GM04503 (cell line): ENCODE measurements around the gene DGCR8.
A peak's percentile ranks its signal among the peaks of the same experiment; 100 is the strongest.
"Not testable (repeated sequence)": the region's sequence is repeated elsewhere in the genome, so short reads cannot be mapped to it uniquely, and the experiment has no call there.

Experiments used
- DNase-seq: peaks from one replicate; pipeline ENCODE4 v3.0.0-alpha.2; 2012; ENCODE audit warnings: low read depth

The DGCR8 gene

DNA sequence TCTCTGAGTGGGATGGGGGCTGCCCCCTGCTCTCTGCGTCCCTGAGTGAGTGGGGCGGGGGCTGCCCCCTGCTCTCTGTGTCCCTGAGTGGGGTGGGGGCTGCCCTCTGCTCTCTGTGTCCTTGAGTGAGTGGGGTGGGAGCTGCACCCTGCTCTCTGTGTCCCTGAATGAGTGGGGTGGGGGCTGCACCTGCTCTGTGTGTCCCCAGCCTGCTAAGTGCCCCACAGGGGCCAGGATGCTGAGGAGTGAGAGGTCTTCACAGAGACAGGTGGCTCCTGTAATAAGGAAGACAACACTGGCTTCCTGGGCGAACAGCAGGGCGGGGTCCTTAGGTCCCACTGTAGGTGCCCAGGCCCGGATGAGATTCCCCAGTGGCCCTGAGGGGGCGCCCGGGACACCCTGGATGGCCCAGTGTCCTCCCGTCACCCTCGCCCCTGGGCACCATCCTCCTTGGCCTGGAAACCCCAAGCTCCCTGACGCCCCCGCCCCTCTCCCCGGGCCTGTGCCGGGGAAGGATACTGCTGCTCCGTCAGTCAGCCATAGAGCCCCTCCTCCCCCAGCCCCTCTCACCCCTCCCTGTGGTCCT lies 74.7 kb downstream of the DGCR8 start:
- DNase-seq, result no peak

DNA sequence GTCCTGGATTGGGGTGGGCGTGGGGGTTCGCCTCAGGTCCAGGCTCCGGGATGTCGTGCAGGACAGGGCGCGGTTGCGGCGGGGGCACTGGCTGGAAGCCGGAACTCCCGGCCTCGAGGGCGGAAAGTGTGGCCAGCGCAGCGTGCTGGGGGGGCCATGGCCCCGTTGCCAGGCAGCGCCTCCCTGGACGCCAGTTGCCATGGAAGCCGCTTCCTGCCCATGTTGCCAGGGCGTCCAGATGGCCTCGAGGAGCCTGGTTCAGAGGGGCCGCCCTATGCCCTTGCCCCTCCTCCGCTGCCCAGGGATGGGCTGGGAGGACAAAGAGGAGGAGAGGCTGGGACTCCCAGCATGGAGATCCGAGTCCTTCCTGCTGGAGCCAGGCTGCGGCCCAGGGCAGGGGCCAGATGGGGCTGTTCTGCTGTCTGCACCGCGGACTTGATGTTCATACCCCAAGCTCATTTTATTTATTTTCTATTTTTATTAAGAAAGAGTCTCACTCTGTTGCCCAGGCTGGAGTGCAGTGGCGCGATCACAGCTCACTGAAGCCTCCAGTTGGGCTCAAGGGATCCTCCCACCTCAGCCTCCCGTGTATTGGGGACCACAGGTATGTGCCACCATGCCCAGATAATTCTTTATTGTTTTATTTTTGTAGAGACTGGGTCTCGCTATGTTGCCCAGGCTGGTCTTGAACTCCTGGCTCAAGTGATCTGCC lies 75.4 kb downstream of the DGCR8 start:
- peak; percentile 35 for DNase-seq

DNA sequence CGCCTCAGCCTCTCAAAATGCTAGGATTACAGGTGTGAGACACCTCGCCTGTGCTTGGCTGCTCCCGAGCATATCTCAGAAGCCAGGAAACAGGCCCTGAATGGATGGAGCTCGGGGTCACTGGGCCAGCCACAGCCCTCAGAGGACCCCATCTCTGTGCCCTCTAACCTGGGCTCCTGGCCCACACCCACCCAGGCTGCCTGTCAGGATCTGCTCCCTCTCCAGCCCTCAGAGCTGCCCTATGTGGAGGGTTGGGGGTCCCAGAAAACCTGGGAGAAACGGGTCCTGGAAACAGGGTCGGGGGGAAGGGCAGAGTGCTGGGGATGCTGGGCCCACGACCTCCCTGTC lies 76.0 kb downstream of the DGCR8 start:
- no peak for DNase-seq

DNA sequence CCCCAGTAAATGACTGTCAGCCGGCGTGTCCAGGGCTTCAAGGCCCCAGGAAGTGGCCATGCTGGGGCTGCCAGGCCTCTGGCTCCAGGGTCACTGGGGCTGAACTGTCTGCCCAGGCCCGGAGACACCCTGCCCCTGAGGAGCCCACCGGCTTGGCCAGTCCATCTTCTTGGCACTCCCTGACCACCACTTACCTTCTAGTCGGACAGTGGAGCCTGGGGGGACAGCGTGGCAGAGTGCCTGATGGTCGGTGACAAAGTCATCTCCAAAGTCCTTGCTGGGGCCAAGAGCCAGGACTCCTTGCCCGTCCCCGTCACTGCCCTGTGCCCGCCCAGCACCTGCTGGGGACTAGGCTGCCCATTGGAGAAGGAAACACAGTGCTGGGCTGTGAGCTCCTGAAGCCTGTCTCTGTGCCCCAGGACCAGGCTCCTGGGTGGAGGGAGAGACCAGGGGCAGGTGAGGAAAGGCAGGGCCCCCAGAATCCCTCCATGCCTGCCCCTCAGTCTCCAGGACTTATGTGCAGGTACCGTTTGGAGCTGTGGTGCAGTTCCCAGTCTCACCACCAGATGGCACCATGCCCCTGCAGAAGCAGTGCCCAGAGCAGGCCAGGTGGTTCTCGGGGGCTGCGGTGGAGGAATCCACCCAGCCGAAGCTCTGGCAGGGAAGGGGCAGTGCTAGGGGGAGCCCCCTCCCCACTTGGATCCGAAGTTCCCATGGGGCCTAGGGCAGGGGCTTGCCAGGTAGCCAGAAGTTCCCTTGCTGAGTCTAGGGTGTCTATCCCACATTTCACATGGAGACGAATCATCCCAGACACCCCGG lies 76.8 kb downstream of the DGCR8 start:
- DNase-seq, result no peak

DNA sequence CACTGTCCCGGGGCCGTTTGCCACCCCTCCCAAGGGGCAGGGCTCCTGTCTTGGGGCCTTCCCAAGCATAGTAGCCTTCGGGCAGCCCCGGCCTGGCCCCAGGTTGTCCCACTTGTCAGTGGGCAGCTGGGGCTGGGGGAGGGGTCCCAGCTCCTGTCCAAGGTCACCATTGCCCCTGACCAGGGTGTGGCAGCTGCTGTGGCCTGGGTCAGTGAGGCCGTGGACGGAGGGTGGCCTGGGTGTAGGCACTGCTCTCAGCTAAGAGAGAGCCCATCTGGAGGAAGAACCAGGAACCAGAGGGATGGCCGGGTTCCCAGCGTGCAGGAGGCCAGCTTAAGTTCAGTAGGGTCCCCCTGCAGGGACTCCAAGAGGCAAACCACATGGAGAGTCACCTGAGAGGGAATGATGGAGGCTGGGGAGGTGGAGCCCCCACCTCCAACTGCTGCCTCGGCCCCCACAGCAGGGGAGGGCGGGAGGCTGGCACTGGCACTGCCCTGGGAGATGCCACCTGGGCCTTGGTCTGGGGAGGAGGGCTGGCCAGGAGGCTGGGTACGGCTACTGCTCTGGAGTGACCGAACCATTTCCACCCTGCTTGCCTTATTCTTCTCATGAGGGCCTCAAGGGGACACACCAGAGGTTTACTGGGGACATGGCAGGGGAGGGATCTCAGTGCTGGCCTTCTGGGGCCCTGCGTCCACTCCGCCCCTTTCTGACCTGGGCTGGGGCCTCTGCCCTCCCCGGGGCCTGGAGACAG lies 77.6 kb downstream of the DGCR8 start:
- DNase-seq, result no peak

DNA sequence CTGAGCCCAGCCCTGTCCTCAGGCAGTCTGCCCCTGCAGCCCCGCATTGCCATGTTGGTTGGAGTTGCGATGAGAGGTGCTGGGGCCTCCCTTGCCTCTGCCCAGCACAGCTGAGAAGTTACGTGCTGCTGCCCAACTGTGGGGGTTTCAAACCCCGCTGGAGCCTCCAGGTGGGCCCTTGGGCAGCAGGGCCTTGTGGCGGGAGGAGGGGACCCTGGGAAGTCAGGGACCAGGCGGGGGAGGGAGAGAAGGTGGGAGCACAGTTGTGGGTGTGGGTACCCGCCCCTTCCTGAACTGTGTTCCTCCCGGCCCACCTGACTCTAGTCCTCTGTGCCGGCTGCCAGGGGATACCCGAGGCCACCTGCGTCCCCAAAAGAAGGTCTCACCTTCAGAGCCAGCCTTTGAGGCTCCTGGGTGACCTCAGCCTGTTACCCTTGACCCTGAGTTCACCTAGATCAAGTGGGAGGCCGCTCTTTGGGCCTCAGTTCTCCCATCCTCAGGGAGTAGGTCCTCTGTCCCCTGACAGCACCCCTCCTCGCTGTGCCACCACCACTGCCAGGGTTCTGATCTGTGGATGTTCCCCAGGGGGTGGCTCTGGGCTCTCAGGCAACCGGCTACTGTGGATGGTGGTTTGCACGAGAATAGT lies 78.5 kb downstream of the DGCR8 start:
- no peak for DNase-seq

DNA sequence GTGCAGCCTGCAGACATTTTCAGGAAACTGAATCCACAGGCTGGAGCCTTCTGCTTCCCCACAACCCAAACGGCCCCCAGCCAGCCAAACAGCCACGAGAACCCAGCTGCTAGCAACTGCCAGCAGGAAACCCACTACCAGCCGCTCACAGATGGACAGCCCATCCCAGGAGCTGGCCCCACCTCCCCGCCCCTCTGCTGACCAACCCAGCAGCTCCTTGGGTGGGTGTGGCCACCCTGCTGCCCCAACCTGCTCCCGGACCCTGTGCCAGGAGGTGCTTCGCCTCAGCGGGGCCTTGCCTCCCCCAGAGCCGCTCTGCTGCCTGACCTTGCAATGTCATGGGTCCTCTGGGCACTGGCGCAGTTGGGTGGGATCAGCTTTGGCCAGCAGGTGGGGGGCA lies 79.0 kb downstream of the DGCR8 start:
- DNase-seq, result no peak

DNA sequence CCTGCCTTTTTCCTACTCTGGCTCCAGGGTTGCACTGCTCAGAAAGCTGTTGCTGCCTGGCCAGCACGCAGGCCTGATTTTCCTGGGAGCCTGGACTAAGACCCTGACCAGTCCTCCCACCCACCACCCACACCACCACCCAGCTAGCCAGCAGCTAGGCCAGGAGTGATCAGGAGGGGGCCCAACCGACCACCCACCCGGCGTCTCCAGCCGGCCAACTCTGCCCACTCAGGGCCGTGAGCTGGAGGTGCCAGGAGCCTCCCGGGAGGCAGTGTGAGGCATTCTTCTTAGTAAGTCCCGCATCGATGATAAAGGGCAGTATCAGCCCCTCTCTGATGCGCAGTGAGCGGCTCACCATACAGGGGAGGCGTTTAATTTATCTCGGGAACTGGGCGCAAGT lies 79.5 kb downstream of the DGCR8 start:
- DNase-seq, result not testable (repeated sequence)

DNA sequence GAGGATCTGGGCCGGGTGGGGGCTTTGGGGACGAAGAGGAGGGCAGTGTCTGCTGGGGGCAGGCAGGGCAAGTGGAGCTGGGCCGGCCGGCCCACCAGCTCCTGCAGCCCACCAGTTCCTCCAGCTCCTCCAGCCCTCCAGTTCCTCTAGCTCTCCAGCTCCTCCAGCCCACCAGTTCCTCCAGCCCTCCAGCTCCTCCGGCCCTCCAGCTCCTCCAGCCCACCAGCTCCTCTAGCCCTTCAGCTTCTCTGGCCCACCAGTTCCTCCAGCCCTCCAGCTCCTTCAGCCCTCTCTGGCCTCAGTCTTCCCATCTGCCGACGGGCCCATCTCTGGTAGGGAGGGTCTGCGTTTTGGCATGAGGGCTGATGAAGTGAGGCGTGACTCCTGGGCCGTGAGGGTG lies 80.0 kb downstream of the DGCR8 start:
- no peak for DNase-seq
